HepG2 (cell line): ENCODE results near the gene NR2F6. TPM values are rescaled to one million over a fixed set of nuclear protein-coding genes. Genes with fewer than 3 reads are reported as not detected.

ENCODE experiments used
- CBFB ChIP-seq: sonication (generic); formaldehyde crosslinking; IDR thresholded peaks from 2 replicates; pipeline ENCODE4 v1.4.0; 2020; ENCODE audit warnings: missing genetic modification reagents
- CENPX ChIP-seq: sonication (generic); formaldehyde crosslinking; IDR thresholded peaks from 2 replicates; pipeline ENCODE4 v1.9.0; 2021; ENCODE audit warnings: mild to moderate bottlenecking, missing genetic modification reagents, moderate library complexity
- GATA4 ChIP-seq: sonication (generic); IDR thresholded peaks from 2 replicates; pipeline ENCODE4 v1.6.1; 2016; ENCODE audit warnings: antibody characterized with exemption, low read depth, borderline replicate concordance
- HMGA1 ChIP-seq: sonication (generic); formaldehyde crosslinking; conservative IDR thresholded peaks from 2 replicates; pipeline ENCODE4 v1.4.0; 2020; ENCODE audit warnings: missing genetic modification reagents
- PCBP1 ChIP-seq: fragments of 200-400 bp; formaldehyde crosslinking; IDR thresholded peaks from 2 replicates; pipeline ENCODE4 v1.6.1; 2017; ENCODE audit warnings: mild to moderate bottlenecking, low read depth, low read length, borderline replicate concordance
- PRMT3 ChIP-seq: sonication (generic); formaldehyde crosslinking; IDR thresholded peaks from 2 replicates; pipeline ENCODE4 v1.8.1; 2022; ENCODE audit warnings: low read depth, mild to moderate bottlenecking, moderate library complexity, missing genetic modification reagents, borderline replicate concordance
- SRY ChIP-seq: sonication (generic); formaldehyde crosslinking; IDR thresholded peaks from 2 replicates; pipeline ENCODE4 v1.8.0; 2022; ENCODE audit warnings: mild to moderate bottlenecking, missing genetic modification reagents
- TMF1 ChIP-seq: sonication (generic); formaldehyde crosslinking; IDR thresholded peaks from 2 replicates; pipeline ENCODE4 v1.8.1; 2022; ENCODE audit warnings: low read depth, missing genetic modification reagents
- ZNF468 ChIP-seq: sonication (generic); formaldehyde crosslinking; IDR thresholded peaks from 2 replicates; pipeline ENCODE4 v1.8.0; 2022; ENCODE audit warnings: mild to moderate bottlenecking, moderate library complexity, missing genetic modification reagents
- polyA plus RNA-seq, 8 experiments: library from polyadenylated mRNA; depleted of rRNA in 3 of 8; stranded (reverse) in 7 of 8; unstranded in 1 of 8; fragments of >200 nt; fragmentation: Illumina TruSeq in 4 of 8; extraction: Trizol in 4 of 8; gene quantifications; 2 replicates each; pipeline versions ENCODE4 v1.2.1 to v1.2.3, GENCODE V29; 2011 to 2016; ENCODE audit warnings: low read depth in 4 of 8, missing spikeins in 1 of 8, mixed read lengths in 1 of 8; ENCODE audit not compliant: insufficient read depth in 1 of 8
- total RNA-seq, 5 experiments: library from RNA; depleted of rRNA; stranded (reverse); fragments of >200 nt; fragmentation: Illumina TruSeq; extraction: Trizol; gene quantifications; 2 replicates each; pipeline ENCODE4 v1.2.3, GENCODE V29; 2016; ENCODE audit warnings: low read depth in 1 of 5
- TF ChIP-seq, protein P1 (sequence below): sonication (generic); formaldehyde crosslinking; IDR thresholded peaks from 2 replicates; pipeline ENCODE4 v1.5.0; 2020; ENCODE audit warnings: mild to moderate bottlenecking, missing genetic modification reagents, borderline replicate concordance
- TF ChIP-seq, protein P2 (sequence below): sonication (generic); formaldehyde crosslinking; IDR thresholded peaks from 2 replicates; pipeline ENCODE4 v1.8.1; 2023; ENCODE audit warnings: mild to moderate bottlenecking, moderate library complexity, missing genetic modification reagents
- TF ChIP-seq, protein P3 (sequence below): sonication (generic); formaldehyde crosslinking; IDR thresholded peaks from 2 replicates; pipeline ENCODE4 v1.4.0; 2020; ENCODE audit warnings: missing genetic modification reagents
- TF ChIP-seq, protein P4 (sequence below): sonication (generic); formaldehyde crosslinking; IDR thresholded peaks from 2 replicates; pipeline ENCODE4 v1.4.0; 2020; ENCODE audit warnings: missing genetic modification reagents
- TF ChIP-seq, protein P5 (sequence below): sonication (generic); formaldehyde crosslinking; IDR thresholded peaks from 2 replicates; pipeline ENCODE4 v1.5.0; 2020; ENCODE audit warnings: mild to moderate bottlenecking, missing genetic modification reagents

NR2F6 gene
- total and polyA plus RNA-seq, 2 of the 13 experiments (the other 11 are each of a cell fraction or from before 2014, with no cell fraction given): 30.9 to 72.4 TPM

DNA sequence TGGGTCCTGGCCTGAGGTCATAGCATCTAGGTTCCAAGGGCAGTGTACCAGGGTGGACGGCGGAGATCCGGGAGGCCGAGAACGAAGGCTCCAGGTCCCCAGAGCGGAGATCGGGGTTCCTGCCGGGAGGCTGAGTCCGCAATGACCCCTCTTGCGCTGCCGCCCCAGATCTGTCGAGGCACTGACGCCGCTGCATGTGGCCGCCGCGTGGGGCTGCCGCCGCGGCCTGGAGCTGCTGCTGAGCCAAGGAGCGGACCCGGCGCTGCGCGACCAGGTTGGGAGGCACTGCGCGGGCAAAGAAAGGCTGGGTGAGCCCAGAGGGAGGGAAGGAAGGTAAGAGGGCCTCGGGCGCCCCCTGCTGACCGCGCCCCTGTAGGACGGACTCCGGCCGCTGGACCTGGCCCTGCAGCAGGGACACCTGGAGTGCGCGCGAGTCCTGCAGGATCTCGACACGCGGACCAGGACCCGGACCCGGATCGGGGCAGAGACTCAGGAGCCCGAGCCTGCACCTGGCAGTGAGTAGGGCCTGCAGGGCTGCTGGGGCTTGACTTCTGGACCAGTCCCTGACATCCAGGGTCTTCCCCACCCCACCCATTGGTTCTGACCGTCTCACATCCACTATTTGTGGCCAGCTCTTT lies 36.9 kb upstream of the NR2F6 start (continued):
- no peak for TF ChIP-seq HMGA1 (CRISPR knock-in tag)
- TF ChIP-seq ZNF468: no peak
- TF ChIP-seq, protein P1, sequence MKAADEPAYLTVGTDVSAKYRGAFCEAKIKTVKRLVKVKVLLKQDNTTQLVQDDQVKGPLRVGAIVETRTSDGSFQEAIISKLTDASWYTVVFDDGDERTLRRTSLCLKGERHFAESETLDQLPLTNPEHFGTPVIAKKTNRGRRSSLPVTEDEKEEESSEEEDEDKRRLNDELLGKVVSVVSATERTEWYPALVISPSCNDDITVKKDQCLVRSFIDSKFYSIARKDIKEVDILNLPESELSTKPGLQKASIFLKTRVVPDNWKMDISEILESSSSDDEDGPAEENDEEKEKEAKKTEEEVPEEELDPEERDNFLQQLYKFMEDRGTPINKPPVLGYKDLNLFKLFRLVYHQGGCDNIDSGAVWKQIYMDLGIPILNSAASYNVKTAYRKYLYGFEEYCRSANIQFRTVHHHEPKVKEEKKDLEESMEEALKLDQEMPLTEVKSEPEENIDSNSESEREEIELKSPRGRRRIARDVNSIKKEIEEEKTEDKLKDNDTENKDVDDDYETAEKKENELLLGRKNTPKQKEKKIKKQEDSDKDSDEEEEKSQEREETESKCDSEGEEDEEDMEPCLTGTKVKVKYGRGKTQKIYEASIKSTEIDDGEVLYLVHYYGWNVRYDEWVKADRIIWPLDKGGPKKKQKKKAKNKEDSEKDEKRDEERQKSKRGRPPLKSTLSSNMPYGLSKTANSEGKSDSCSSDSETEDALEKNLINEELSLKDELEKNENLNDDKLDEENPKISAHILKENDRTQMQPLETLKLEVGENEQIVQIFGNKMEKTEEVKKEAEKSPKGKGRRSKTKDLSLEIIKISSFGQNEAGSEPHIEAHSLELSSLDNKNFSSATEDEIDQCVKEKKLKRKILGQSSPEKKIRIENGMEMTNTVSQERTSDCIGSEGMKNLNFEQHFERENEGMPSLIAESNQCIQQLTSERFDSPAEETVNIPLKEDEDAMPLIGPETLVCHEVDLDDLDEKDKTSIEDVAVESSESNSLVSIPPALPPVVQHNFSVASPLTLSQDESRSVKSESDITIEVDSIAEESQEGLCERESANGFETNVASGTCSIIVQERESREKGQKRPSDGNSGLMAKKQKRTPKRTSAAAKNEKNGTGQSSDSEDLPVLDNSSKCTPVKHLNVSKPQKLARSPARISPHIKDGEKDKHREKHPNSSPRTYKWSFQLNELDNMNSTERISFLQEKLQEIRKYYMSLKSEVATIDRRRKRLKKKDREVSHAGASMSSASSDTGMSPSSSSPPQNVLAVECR (CRISPR knock-in tag): peak; percentile 68; the same call in 1 of the 2 replicates
- TF ChIP-seq, protein P2, sequence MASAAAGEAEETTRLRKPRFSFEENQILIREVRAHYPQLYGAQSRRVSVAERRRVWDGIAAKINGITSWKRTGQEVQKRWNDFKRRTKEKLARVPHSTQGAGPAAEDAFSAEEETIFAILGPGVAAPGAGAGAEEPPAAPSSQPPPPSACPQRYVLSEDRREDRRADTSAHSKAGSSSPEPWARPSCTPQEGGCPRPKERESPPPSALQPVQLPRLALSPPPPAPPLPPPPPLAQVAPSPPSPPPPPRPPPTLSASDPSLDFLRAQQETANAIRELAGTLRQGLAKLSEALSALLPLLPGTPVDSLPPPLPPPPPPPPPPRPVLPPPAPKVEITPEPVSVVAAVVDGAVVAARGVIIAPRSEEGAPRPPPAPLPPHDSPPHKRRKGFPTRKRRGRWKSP: peak; percentile 80; the same call in 1 of the 2 replicates
- no peak for TF ChIP-seq TMF1 (CRISPR knock-in tag)
- TF ChIP-seq SRY (CRISPR knock-in tag): 0 out of 2 replicates have a peak, but pooled peaks have one; percentile 41
- TF ChIP-seq CENPX: no peak
- TF ChIP-seq CBFB: 0 out of 2 replicates have a peak, but pooled peaks have one; percentile 23
- TF ChIP-seq, protein P3, sequence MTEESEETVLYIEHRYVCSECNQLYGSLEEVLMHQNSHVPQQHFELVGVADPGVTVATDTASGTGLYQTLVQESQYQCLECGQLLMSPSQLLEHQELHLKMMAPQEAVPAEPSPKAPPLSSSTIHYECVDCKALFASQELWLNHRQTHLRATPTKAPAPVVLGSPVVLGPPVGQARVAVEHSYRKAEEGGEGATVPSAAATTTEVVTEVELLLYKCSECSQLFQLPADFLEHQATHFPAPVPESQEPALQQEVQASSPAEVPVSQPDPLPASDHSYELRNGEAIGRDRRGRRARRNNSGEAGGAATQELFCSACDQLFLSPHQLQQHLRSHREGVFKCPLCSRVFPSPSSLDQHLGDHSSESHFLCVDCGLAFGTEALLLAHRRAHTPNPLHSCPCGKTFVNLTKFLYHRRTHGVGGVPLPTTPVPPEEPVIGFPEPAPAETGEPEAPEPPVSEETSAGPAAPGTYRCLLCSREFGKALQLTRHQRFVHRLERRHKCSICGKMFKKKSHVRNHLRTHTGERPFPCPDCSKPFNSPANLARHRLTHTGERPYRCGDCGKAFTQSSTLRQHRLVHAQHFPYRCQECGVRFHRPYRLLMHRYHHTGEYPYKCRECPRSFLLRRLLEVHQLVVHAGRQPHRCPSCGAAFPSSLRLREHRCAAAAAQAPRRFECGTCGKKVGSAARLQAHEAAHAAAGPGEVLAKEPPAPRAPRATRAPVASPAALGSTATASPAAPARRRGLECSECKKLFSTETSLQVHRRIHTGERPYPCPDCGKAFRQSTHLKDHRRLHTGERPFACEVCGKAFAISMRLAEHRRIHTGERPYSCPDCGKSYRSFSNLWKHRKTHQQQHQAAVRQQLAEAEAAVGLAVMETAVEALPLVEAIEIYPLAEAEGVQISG: no peak
- TF ChIP-seq PCBP1: no peak
- TF ChIP-seq, protein P4, sequence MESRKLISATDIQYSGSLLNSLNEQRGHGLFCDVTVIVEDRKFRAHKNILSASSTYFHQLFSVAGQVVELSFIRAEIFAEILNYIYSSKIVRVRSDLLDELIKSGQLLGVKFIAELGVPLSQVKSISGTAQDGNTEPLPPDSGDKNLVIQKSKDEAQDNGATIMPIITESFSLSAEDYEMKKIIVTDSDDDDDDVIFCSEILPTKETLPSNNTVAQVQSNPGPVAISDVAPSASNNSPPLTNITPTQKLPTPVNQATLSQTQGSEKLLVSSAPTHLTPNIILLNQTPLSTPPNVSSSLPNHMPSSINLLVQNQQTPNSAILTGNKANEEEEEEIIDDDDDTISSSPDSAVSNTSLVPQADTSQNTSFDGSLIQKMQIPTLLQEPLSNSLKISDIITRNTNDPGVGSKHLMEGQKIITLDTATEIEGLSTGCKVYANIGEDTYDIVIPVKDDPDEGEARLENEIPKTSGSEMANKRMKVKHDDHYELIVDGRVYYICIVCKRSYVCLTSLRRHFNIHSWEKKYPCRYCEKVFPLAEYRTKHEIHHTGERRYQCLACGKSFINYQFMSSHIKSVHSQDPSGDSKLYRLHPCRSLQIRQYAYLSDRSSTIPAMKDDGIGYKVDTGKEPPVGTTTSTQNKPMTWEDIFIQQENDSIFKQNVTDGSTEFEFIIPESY (CRISPR knock-in tag): peak; percentile 68; the same call in 1 of the 2 replicates
- TF ChIP-seq GATA4: no peak
- TF ChIP-seq PRMT3 (CRISPR knock-in tag): 0 out of 2 replicates have a peak, but pooled peaks have one; percentile 63
- TF ChIP-seq, protein P5, sequence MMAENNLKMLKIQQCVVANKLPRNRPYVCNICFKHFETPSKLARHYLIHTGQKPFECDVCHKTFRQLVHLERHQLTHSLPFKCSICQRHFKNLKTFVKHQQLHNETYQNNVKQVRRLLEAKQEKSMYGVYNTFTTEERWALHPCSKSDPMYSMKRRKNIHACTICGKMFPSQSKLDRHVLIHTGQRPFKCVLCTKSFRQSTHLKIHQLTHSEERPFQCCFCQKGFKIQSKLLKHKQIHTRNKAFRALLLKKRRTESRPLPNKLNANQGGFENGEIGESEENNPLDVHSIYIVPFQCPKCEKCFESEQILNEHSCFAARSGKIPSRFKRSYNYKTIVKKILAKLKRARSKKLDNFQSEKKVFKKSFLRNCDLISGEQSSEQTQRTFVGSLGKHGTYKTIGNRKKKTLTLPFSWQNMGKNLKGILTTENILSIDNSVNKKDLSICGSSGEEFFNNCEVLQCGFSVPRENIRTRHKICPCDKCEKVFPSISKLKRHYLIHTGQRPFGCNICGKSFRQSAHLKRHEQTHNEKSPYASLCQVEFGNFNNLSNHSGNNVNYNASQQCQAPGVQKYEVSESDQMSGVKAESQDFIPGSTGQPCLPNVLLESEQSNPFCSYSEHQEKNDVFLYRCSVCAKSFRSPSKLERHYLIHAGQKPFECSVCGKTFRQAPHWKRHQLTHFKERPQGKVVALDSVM (CRISPR knock-in tag): peak; percentile 83
